H54 (cell line): ENCODE measurements around the gene HERC5.
"Not testable (repeated sequence)": the region's sequence is repeated elsewhere in the genome, so short reads cannot be mapped to it uniquely, and the experiment has no call there.

Experiments used
- DNase-seq: peaks from one replicate; pipeline ENCODE4 v3.0.0; 2011; ENCODE audit warnings: low spot score, mixed read lengths; ENCODE audit not compliant: insufficient read length
- FAIRE-seq: peaks from 3 replicates; lab custom pipeline; 2011; peaks lifted over from hg19 to GRCh38; lab: Jason Lieb, UNC
- POLR2A ChIP-seq: IDR thresholded peaks from 2 replicates; pipeline ENCODE4 v1.6.1; 2011; ENCODE audit warnings: low read depth, mild to moderate bottlenecking, low read length

The HERC5 gene

GRCh38 chr4:88456670-88457306 lies at the start of gene HERC5:
TSS of gene HERC5 (plus strand) at chr4:88457119. CDS start at chr4:88457270, 151 bp downstream.
- TF ChIP-seq POLR2A = no peak
- DNase-seq = peak; percentile 72
- peak; percentile 89 for FAIRE-seq

DNA sequence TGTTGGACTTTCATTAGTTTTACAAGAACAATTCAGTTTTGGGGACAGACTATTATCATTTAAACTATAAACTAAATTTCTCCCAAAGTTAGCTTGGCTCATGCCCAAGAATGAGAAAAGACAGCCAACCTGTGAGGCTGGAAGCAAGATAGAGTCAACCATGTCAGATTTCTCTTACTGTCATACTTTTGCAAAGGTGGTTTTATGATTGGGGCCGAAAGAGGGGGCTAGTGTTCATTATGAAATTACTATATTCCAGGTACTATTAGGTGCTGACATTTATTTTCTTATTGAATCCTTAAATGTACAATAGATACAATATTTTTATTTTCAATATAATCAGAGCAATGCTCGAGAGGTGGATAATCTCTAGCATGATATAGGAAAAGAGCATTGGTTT lies 47.7 kb upstream of the HERC5 start:
- TF ChIP-seq POLR2A = no peak
- FAIRE-seq (no peak), DNase-seq (no peak)

GRCh38 chr4:88409789-88410188 lies 47.1 kb upstream of the HERC5 start:
- TF ChIP-seq POLR2A = no peak
- no peak for FAIRE-seq
- no peak for DNase-seq

- no peak for TF ChIP-seq POLR2A
- DNase-seq (no peak), FAIRE-seq (no peak)
Measured at GRCh38 chr4:88411491-88412096, 45.3 kb upstream of the HERC5 start.

DNA sequence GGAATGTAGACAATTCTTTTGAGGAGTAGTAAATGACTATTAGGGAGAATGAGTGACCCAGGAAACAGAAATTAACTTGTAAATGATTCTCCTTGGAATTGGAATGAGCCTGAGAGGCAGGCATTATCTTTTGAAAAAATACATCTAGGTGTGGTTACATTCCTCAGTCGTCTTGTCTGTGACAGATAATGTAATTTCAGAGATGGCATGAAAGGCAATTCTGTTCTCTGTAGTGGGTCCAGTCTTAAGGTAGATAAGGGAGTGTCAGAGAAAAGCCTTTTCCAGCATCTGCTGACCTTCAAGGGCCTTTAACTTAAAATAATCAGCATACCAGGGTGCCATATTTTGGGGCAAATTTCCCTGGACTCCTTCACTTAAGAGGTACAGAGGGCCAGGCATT lies 43.1 kb upstream of the HERC5 start:
- no peak for TF ChIP-seq POLR2A
- DNase-seq = no peak
- no peak for FAIRE-seq

DNA sequence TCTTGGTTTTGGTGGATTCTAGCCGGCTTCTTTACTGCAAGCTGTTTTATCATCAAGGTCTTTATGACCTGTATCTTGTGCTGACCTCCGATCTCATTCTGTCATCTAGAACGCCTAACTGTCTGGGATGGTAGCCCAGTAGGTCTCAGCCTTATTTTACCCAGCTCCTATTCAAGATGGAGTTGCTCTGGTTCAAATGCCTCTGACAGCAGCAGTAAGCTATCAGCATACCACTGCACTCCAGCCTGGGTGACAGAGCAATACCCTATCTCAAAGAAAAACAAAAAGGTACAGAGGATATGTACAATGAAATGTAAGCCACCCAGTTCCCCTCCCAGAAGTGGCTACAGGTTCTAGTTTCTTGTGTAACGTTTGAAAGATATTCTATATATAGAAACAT lies 42.2 kb upstream of the HERC5 start:
- no peak for FAIRE-seq
- TF ChIP-seq POLR2A = no peak
- DNase-seq = no peak

DNA sequence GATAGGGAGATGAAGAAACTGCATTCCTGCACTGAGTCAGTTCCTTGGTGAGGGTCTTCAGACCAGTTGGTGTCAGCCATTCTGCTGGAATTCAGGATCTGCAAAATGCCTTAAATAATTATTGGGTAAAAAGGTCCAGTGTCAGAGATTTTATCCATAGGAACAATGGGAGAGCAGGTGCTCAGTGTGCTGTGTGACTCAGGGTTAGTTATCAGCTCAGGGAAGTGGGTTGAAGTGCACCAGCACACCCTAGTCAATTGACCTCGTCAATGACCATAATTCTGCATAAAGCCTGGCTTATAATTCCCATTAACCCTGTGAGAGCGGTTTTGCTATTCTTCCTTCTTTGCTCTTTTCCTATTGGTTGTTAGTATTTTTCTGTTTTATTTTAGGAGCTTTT lies 40.9 kb upstream of the HERC5 start:
- no peak for TF ChIP-seq POLR2A
- DNase-seq (no peak), FAIRE-seq (no peak)

DNA sequence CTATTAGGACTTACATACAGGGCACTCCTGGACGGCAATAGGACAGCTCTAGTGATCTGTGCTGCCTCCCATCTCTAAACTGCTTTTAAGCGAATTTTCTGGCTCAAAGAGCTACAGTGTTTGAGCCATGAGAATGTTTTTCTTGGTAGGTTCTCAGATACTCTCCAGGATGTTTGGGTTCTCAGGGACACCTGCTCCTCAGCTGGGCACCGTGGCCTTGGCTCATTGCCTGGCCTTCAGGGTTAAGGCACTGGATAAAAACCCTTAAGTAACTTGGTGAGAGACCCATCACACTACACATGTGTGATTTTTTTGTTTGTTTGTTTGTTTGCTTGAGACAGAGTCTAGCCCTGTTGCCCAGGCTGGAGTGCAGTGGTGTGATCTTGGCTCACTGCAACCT lies 38.5 kb upstream of the HERC5 start:
- DNase-seq (no peak), FAIRE-seq (no peak)
- TF ChIP-seq POLR2A = no peak

- no peak for FAIRE-seq
- DNase-seq = no peak
- TF ChIP-seq POLR2A = no peak
Measured at GRCh38 chr4:88419874-88420273, 37.0 kb upstream of the HERC5 start.

- no peak for TF ChIP-seq POLR2A
- DNase-seq (no peak), FAIRE-seq (no peak)
Measured at GRCh38 chr4:88420844-88421243, 36.1 kb upstream of the HERC5 start.

GRCh38 chr4:88422403-88422802 lies 34.5 kb upstream of the HERC5 start:
- TF ChIP-seq POLR2A = no peak
- DNase-seq = no peak
- FAIRE-seq = no peak

DNA sequence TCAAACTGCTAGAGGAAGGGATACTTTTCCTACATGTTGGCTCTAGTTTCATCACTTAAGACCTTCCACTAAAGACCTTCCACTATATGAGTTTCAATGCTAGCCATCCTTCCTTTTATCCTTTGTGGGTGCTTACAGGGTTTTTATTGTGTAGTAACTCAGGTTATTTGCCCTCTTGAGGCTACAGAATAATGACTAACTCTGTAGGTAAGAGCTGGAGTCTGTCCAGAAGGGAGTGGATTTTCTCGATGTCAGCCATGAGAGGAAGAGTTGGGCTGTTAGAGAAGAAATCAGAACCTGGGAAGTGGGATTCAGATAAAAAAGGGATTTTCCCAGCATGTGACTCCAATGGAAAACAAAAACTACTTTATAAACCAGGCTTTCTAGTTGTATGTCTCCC lies 27.5 kb upstream of the HERC5 start:
- FAIRE-seq (no peak), DNase-seq (no peak)
- TF ChIP-seq POLR2A = no peak

DNA sequence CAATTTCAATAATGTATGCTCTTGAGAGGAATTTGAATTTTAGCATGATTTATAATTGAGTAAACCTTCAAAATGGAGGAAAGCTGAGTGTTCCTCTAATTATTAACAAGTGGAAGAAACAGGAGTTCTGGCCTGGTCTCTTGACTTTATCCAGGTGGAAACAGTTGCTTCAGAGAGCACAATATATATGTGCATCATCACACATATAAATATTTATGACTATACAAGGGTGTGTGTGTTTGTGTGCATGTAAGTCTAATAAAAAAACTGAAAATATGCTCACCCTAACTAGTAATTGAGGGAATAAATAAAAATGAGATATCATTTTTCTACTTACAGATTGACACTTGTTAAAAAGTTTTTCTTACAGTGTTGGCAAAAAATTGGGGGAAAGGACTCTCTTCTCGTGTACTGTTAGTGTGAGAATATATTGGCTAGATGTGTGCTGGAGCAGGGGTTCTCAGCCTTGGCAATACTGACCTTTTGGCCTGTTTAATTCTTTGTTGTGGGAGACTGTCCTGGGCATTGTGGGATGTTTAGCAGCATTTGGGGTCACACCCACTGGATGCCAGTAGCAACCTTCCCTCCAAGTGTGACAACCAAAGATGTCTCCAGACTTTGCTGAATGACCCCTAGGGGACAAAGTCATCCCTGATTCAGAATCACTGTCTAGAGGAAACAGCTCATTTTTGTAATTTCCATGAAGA lies 20.8 kb upstream of the HERC5 start:
- FAIRE-seq (no peak), DNase-seq (no peak)
- no peak for TF ChIP-seq POLR2A

DNA sequence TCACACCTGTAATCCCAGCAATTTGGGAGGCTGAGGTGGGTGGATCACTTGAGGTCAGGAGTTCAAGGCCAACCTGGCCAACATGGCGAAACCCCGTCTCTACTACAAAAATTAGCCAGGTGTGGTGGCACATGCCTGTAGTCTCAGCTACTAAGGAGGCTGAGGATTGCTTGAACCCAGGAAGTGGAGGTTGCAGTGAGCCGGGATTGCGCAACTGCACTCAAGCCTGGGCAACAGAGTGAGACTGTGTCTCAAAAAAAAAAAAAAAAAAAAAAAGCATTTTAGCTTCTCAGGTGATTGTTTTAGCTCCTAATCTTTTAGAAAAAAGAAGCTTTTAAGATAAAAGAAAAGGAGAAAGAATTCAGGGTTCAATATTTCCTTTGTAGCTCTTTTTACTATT lies 19.0 kb upstream of the HERC5 start:
- DNase-seq, FAIRE-seq: not testable (repeated sequence)

DNA sequence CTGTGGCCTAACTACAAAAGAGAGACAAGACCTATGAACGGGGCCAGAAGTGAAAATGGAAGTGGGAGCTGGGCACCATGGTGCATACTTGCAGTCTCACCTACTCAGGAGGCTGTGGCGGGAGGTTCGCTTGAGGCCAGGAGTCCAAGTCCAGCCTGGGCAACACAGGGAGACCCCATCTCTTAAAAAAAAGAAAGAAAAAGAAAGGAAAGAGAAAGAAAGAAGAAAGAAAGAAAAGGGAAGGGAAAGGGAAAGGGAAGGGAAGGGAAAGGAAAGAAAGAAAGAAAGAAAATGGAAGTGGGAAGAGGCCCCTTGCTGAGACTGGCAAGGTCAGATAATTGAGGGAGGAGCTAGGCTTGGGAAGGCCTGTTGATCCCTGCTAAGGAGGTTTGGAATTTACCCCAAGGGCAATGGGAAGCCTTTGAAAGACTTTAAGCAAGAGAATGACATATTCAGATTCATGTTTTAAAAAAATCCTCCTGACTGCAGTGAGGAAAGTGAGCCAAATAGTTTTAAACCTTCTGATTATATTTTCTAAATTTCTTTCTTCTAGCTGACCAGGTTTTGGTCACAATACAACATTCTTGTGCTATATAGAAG lies 17.7 kb upstream of the HERC5 start:
- DNase-seq (no peak), FAIRE-seq (no peak)
- TF ChIP-seq POLR2A = no peak
